ENCODE results near the gene ANKDD1A. TPM values are rescaled to one million over a fixed set of nuclear protein-coding genes. Genes with fewer than 3 reads are reported as not detected.

The ANKDD1A gene
- total RNA-seq, 4 donors from 2014 or later: 0.82 to 7.1 (median 3.2) TPM

DNA sequence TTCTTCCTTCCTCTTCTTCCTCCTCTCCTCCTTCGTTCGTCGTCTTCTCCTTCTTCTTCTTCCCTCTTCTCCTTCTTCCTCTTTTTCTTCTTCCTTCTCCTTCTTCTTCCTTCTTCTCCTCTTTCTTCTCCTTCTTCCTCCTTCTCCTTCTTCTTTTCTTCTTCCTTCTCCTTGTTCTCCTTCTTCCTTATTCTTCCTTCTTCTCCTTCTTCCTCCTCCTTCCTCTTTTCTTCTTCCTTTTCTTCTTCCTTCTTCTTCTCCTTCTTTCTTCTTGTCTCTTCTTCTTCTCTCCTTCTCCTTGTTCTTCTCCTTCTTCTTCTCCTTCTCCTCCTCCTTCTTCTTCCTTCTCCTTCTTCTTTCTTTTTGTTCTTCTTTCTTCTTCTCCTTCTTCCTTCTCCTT, 42.7 kb downstream of the ANKDD1A start:
- no peaks in the 10 kb centered on the region for H3K4me1 ChIP-seq
- intact Hi-C loops (cut with DNase I; ENCODE audit: low total_unique reads) (no loop called here), in situ Hi-C loops (cut with MboI; ENCODE audit: low pct_ligation_motif_present in 1 of 4, low pct_unique_long_range_greater_than_20kb in 1 of 4, low sequenced_read_pairs in 3 of 4) (no loop called here)
- TF ChIP-seq POLR2A (IDR thresholded peaks at IDR 0.05): no peak
- no peak for TF ChIP-seq EP300 (IDR thresholded peaks at IDR 0.05; ENCODE audit: low read depth)
- TF ChIP-seq POLR2AphosphoS5 (IDR thresholded peaks at IDR 0.05): no peak
- TF ChIP-seq, protein P1, sequence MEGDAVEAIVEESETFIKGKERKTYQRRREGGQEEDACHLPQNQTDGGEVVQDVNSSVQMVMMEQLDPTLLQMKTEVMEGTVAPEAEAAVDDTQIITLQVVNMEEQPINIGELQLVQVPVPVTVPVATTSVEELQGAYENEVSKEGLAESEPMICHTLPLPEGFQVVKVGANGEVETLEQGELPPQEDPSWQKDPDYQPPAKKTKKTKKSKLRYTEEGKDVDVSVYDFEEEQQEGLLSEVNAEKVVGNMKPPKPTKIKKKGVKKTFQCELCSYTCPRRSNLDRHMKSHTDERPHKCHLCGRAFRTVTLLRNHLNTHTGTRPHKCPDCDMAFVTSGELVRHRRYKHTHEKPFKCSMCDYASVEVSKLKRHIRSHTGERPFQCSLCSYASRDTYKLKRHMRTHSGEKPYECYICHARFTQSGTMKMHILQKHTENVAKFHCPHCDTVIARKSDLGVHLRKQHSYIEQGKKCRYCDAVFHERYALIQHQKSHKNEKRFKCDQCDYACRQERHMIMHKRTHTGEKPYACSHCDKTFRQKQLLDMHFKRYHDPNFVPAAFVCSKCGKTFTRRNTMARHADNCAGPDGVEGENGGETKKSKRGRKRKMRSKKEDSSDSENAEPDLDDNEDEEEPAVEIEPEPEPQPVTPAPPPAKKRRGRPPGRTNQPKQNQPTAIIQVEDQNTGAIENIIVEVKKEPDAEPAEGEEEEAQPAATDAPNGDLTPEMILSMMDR (IDR thresholded peaks at IDR 0.05): no peak
- DNase-seq: no peak
- H3K36me3 ChIP-seq: peaks cover 0 to 20% (median 9%) of the 10 kb centered on the region in 4 donors
- H3K9me3 ChIP-seq: no peaks in the 10 kb centered on the region
- H3K4me3 ChIP-seq: no peak overlapping the region
- no peaks in the 10 kb centered on the region for H3K27me3 ChIP-seq
- WGBS, 2 donors (ENCODE audit: low coverage in 1 of 2): 73 to 87% methylated on average over 2 to 3 of the region's 3 CpGs
- H3K27ac ChIP-seq: no peak overlapping the region

DNA sequence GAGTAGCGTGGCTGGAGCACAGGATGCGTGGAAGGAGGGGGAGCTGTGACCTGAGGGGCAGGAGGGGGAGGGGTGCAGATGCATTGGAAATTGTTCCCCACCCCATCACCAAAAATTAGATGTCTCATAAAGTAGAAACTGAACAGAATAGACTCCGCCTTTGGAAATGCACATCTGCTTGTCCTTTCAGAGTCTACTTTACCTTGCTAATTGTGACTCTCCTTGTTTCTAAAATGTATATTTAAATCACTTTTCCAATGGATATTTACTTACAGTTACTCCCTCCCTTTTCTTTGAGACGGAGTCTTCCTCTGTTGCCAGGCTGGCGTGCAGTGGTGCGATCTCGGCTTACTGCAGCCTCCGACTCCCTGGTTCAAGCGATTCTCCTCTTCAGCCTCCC, 47.4 kb downstream of the ANKDD1A start:
- Histone ChIP-seq H3K4me1 (no peaks in the 10 kb centered on the region), H3K27ac (no peak overlapping the region), H3K36me3 (peaks cover 0 to 60% (median 29%) of the 10 kb centered on the region in 4 donors), H3K27me3 (no peaks in the 10 kb centered on the region), H3K4me3 (no peak overlapping the region), H3K9me3 (no peaks in the 10 kb centered on the region)
- DNase-seq: no peak
- in situ Hi-C loops (cut with MboI; ENCODE audit: low pct_ligation_motif_present in 1 of 4, low pct_unique_long_range_greater_than_20kb in 1 of 4, low sequenced_read_pairs in 3 of 4) (no loop called here), intact Hi-C loops (cut with DNase I; ENCODE audit: low total_unique reads) (no loop called here)
- TF ChIP-seq POLR2A (IDR thresholded peaks at IDR 0.05) (no peak), POLR2AphosphoS5 (IDR thresholded peaks at IDR 0.05) (no peak), EP300 (IDR thresholded peaks at IDR 0.05; ENCODE audit: low read depth) (no peak)
- TF ChIP-seq, protein P1 (IDR thresholded peaks at IDR 0.05): no peak
- 98% methylated on average over 7 to 9 of the region's 9 CpGs for whole genome bisulfite sequencing, 2 donors (ENCODE audit: low coverage in 1 of 2)

DNA sequence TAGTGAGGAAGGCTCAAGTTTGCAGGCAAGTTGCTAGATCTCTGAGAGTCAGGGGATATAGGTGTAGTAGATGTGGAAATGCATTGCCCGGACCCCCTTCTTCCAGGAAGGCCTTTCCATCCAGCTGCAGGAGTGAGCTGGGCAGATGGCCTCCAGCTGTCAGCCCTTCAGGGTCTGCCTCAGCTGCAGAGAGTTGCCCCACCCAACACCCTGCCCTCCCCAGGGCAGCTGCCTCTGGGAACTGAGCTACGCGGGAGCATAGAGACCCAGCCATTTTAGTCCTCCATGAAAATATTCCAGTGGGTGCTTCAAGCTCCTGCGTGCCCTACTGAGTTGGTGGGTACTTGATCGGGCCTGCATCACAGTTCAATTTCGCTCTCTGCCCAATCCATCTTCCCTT, 48.5 kb downstream of the ANKDD1A start:
- no peaks in the 10 kb centered on the region for H3K9me3 ChIP-seq
- TF ChIP-seq POLR2AphosphoS5 (IDR thresholded peaks at IDR 0.05): no peak
- TF ChIP-seq, protein P1 (IDR thresholded peaks at IDR 0.05): no peak
- no peak for TF ChIP-seq POLR2A (IDR thresholded peaks at IDR 0.05)
- TF ChIP-seq EP300 (IDR thresholded peaks at IDR 0.05; ENCODE audit: low read depth): no peak
- H3K36me3 ChIP-seq: peaks cover 0 to 69% (median 33%) of the 10 kb centered on the region in 4 donors
- no peak for DNase-seq
- intact Hi-C loops (cut with DNase I; ENCODE audit: low total_unique reads) (no loop called here), in situ Hi-C loops (cut with MboI; ENCODE audit: low pct_ligation_motif_present in 1 of 4, low pct_unique_long_range_greater_than_20kb in 1 of 4, low sequenced_read_pairs in 3 of 4) (no loop called here)
- H3K27ac ChIP-seq: no peak overlapping the region
- WGBS, 2 donors (ENCODE audit: low coverage in 1 of 2): 97% methylated on average over 6 of the region's 6 CpGs; no CpG with 5 or more reads in 1 of the 2 donors
- H3K27me3 ChIP-seq: no peaks in the 10 kb centered on the region
- H3K4me3 ChIP-seq: no peak overlapping the region
- no peaks in the 10 kb centered on the region for H3K4me1 ChIP-seq

DNA sequence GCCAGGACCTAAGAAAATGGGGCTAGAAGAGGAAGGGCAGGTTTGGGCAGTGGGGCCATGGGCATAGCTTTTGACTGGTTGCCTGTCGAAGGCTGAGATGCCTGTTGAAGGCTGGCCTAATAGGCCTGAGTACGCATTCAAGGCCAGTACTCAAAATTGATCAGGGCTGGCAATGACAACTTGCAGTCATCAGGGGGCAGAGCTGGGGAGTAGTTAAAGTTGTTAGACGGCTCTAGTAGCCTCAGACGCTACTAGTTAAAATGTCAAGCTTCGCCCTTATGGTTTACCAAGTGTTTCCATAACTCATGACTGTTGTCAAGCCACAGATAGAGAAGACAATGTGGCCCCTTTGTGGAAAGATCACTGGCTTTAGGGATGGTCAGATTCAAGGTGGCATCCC, 49.3 kb downstream of the ANKDD1A start:
- intact Hi-C loops (cut with DNase I; ENCODE audit: low total_unique reads): no loop called here
- DNase-seq: no peak
- Histone ChIP-seq H3K27me3 (no peaks in the 10 kb centered on the region), H3K36me3 (peaks cover 0 to 74% (median 31%) of the 10 kb centered on the region in 4 donors), H3K4me3 (no peak overlapping the region), H3K27ac (no peak overlapping the region), H3K4me1 (no peaks in the 10 kb centered on the region), H3K9me3 (no peaks in the 10 kb centered on the region)
- TF ChIP-seq, protein P1 (IDR thresholded peaks at IDR 0.05): no peak
- TF ChIP-seq POLR2AphosphoS5 (IDR thresholded peaks at IDR 0.05) (no peak), EP300 (IDR thresholded peaks at IDR 0.05; ENCODE audit: low read depth) (no peak), POLR2A (IDR thresholded peaks at IDR 0.05) (no peak)
- in situ Hi-C loops (cut with MboI; ENCODE audit: low pct_ligation_motif_present in 1 of 4, low pct_unique_long_range_greater_than_20kb in 1 of 4, low sequenced_read_pairs in 3 of 4): no loop called here
- 92 to 96% methylated on average over 2 to 5 of the region's 5 CpGs for WGBS, 2 donors (ENCODE audit: low coverage in 1 of 2)

Measured in transverse colon (tissue), 4 donors.